ENCODE measurements around the gene RNF144A. TPM values are rescaled to one million over a fixed set of nuclear protein-coding genes. Genes with fewer than 3 reads are reported as not detected.

Gene RNF144A
- total RNA-seq, 4 donors from 2014 or later = 8.0 to 25.4 (median 15.8) TPM

DNA sequence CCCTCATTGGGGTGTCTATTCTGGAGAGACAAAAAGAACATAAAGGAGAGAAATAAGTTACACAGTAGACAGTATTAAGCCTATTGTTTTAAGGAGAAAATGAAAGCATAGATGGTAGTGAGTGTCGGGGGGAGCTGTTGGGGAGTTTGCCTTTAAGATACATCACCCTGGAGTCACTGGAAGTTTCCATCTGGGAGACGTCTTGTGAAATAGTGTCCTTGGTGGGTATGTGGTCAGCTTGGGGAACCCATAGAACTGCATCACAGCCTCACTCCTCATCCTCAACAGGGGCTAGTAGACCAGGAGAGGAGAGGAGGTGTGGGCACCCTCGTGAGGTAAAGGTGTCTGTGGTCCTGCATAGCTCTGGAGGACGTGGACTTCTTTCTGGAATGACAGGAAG is 60.6 kb downstream of the RNF144A start:
- no peaks in the 10 kb centered on the region for H3K27me3 ChIP-seq
- peaks cover 6% of the 10 kb centered on the region for H3K4me1 ChIP-seq
- no peak overlapping the region for H3K27ac ChIP-seq
- DNase-seq (ENCODE audit: low spot score in 2 of 2) = no peak
- H3K9me3 ChIP-seq = no peaks in the 10 kb centered on the region
- H3K36me3 ChIP-seq = no peaks in the 10 kb centered on the region
- WGBS = 80% methylated on average over 4 of the region's 4 CpGs
- TF ChIP-seq, protein P1, sequence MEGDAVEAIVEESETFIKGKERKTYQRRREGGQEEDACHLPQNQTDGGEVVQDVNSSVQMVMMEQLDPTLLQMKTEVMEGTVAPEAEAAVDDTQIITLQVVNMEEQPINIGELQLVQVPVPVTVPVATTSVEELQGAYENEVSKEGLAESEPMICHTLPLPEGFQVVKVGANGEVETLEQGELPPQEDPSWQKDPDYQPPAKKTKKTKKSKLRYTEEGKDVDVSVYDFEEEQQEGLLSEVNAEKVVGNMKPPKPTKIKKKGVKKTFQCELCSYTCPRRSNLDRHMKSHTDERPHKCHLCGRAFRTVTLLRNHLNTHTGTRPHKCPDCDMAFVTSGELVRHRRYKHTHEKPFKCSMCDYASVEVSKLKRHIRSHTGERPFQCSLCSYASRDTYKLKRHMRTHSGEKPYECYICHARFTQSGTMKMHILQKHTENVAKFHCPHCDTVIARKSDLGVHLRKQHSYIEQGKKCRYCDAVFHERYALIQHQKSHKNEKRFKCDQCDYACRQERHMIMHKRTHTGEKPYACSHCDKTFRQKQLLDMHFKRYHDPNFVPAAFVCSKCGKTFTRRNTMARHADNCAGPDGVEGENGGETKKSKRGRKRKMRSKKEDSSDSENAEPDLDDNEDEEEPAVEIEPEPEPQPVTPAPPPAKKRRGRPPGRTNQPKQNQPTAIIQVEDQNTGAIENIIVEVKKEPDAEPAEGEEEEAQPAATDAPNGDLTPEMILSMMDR (IDR thresholded peaks at IDR 0.05) = no peak
- TF ChIP-seq POLR2A (IDR thresholded peaks at IDR 0.05) = no peak
- TF ChIP-seq POLR2AphosphoS5 (IDR thresholded peaks at IDR 0.05) = no peak
- no peak for TF ChIP-seq EP300 (IDR thresholded peaks at IDR 0.05)
- H3K4me3 ChIP-seq = no peak overlapping the region

DNA sequence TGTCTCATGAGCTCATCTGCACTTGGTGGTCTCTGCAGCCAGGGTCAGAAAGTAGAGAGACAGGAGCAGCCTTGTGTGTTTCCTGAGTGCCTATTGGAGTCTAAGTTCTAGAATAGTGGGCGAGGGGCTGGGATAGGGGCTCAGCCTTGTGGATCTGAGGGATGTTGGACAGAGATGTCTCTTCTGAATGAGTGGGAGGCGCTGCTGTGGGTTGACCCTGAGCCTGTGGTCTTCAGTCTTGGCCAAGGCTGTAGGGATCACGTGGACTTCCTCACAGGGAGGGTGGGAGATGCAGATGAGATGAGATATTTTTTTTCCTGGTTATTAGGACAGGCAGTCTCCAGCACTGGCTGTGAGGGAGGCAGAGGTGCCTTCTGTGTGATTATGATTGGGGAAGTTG is 61.8 kb downstream of the RNF144A start:
- Histone ChIP-seq H3K4me3 (no peak overlapping the region), H3K9me3 (no peaks in the 10 kb centered on the region), H3K27ac (no peak overlapping the region), H3K36me3 (no peaks in the 10 kb centered on the region), H3K4me1 (peaks cover 6% of the 10 kb centered on the region), H3K27me3 (no peaks in the 10 kb centered on the region)
- no peak for DNase-seq (ENCODE audit: low spot score in 2 of 2)
- TF ChIP-seq POLR2A (IDR thresholded peaks at IDR 0.05) (no peak), EP300 (IDR thresholded peaks at IDR 0.05) (no peak), POLR2AphosphoS5 (IDR thresholded peaks at IDR 0.05) (no peak)
- TF ChIP-seq, protein P1 (IDR thresholded peaks at IDR 0.05) = no peak
- WGBS = 100% methylated on average over 2 of the region's 3 CpGs

GRCh38 chr2:6982449-6982848 is 65.2 kb downstream of the RNF144A start:
- TF ChIP-seq, protein P1 (IDR thresholded peaks at IDR 0.05) = no peak
- no peak for TF ChIP-seq POLR2A (IDR thresholded peaks at IDR 0.05)
- no peak for TF ChIP-seq EP300 (IDR thresholded peaks at IDR 0.05)
- TF ChIP-seq POLR2AphosphoS5 (IDR thresholded peaks at IDR 0.05) = no peak
- H3K9me3 ChIP-seq = no peaks in the 10 kb centered on the region
- no peaks in the 10 kb centered on the region for H3K27me3 ChIP-seq
- H3K4me3 ChIP-seq = no peak overlapping the region
- no peak overlapping the region for H3K27ac ChIP-seq
- H3K4me1 ChIP-seq = peaks cover 5% of the 10 kb centered on the region
- no peak for DNase-seq (ENCODE audit: low spot score in 2 of 2)
- WGBS = 86% methylated on average over 5 of the region's 5 CpGs
- H3K36me3 ChIP-seq = no peaks in the 10 kb centered on the region

DNA sequence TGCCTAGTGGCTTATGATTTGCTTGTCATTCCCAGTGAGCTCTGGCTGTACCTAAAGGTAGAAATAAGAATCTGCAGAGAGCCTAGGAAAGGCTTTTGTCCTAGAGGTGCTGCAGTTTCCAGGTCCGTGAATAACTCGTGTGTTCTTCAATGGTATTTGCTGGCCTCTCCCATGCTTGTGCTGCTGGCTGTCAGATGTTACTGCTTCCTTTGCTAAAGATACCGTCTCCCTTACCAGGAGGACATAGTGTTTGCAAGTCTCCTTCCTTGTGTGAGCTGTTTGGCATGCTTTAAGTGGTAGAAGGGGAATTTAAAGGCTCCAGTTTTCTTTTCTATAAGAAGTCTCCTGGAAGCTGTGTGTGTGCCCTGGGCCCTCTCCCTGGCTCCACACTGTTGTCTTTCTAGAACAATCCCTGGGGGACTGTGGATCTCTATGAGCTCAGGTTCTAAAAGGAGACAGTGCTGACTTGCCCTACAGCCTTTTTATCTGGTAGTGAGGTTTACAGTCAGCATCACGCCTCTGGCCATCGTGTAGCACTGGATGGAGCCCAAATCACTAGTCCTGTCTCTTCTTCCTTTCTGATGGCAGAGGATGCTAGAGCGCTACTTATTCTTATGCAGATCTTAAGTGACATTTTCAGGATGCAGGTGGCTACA is 65.8 kb downstream of the RNF144A start:
- 63% methylated on average over 6 of the region's 6 CpGs for WGBS
- H3K36me3 ChIP-seq = no peaks in the 10 kb centered on the region
- H3K4me3 ChIP-seq = no peak overlapping the region
- DNase-seq (ENCODE audit: low spot score in 2 of 2) = no peak
- H3K27ac ChIP-seq = no peak overlapping the region
- TF ChIP-seq POLR2AphosphoS5 (IDR thresholded peaks at IDR 0.05) = no peak
- no peak for TF ChIP-seq EP300 (IDR thresholded peaks at IDR 0.05)
- no peak for TF ChIP-seq POLR2A (IDR thresholded peaks at IDR 0.05)
- TF ChIP-seq, protein P1 (IDR thresholded peaks at IDR 0.05) = no peak
- H3K9me3 ChIP-seq = no peaks in the 10 kb centered on the region
- H3K4me1 ChIP-seq = peaks cover 5% of the 10 kb centered on the region
- no peaks in the 10 kb centered on the region for H3K27me3 ChIP-seq

DNA sequence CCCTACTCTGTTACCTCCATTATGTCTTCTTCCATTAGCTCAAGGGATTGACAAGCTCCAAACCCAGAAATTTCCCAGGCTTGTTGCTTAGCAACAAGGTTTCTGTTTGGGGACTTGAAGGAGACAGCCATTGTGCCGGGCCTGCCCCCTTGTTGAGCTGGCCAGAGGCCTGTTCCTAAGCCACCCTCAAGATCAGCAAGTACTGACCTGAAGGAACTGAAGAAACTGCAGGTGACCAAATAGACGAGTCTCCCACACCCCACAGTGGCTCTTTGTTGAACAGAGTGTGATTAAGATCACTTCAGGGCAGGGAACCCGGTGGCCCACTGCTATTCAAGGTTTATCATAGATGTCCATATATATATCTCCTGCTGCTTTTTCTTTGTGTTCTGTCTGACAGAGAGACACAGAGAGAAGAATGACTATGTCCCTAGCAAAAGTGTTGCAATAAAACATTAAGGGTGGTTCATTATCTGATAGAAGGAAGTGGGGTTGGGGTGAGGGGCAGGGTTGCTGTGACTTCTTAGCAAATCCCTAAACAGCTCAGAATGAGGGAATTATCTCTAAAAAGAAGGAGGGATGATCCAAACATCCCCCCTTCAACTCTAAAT is 69.2 kb downstream of the RNF144A start:
- H3K4me3 ChIP-seq = no peak overlapping the region
- H3K4me1 ChIP-seq = peaks cover 5% of the 10 kb centered on the region
- no peaks in the 10 kb centered on the region for H3K9me3 ChIP-seq
- DNase-seq (ENCODE audit: low spot score in 2 of 2) = no peak
- no peak overlapping the region for H3K27ac ChIP-seq
- no peak for TF ChIP-seq EP300 (IDR thresholded peaks at IDR 0.05)
- TF ChIP-seq POLR2A (IDR thresholded peaks at IDR 0.05) = no peak
- no peak for TF ChIP-seq POLR2AphosphoS5 (IDR thresholded peaks at IDR 0.05)
- TF ChIP-seq, protein P1 (IDR thresholded peaks at IDR 0.05) = no peak
- WGBS = 50% methylated on average over 3 of the region's 3 CpGs
- H3K36me3 ChIP-seq = no peaks in the 10 kb centered on the region
- no peaks in the 10 kb centered on the region for H3K27me3 ChIP-seq

Data from suprapubic skin (tissue), 4 donors.